SH-SY5Y (cell line): ENCODE data around the gene NRAP.

ENCODE experiments used
- GATA2 ChIP-seq: IDR thresholded peaks from 2 replicates; pipeline ENCODE4 v1.6.1; 2011; ENCODE audit warnings: mild to moderate bottlenecking, low read depth, low read length
- GATA3 ChIP-seq: IDR thresholded peaks from 2 replicates; pipeline ENCODE4 v1.6.1; 2011; ENCODE audit warnings: low read depth, mild to moderate bottlenecking, low read length, moderate library complexity

GRCh38 chr10:113555245-113555644 is 108.6 kb downstream of the NRAP start:
- TF ChIP-seq GATA2 (no peak), GATA3 (no peak)
